Renal cortex interstitium (tissue), 11 donors: Measurements from ENCODE around the gene PCDHGA1. TPM values are rescaled to one million over a fixed set of nuclear protein-coding genes. Genes with fewer than 3 reads are reported as not detected.
A peak's percentile ranks its signal among the peaks of the same experiment; 100 is the strongest.
"Not testable (repeated sequence)": the region's sequence is repeated elsewhere in the genome, so short reads cannot be mapped to it uniquely, and the experiment has no call there.

Experiments
- DNase-seq, 11 donors: peaks; one replicate each; pipeline ENCODE4 v3.0.0-alpha.2; 2013; ENCODE audit warnings: low read depth in 9 of 11, low spot score in 4 of 11; ENCODE audit errors: extremely low read depth in 1 of 11
- polyA plus RNA-seq, 3 donors: library from polyadenylated mRNA; unstranded; fragments of 120-200 nt; gene quantifications; one replicate each; pipeline ENCODE4 v1.2.1, GENCODE V29; 2013; ENCODE audit not compliant: insufficient read length in 3 of 3

Gene PCDHGA1
- polyA plus RNA-seq, 3 donors: 0.92 to 1.2 (median 1.0) TPM

GRCh38 chr5:141422742-141423291 is 92.5 kb downstream of the PCDHGA1 start:
- no peak for DNase-seq

GRCh38 chr5:141427783-141428426 is 97.6 kb downstream of the PCDHGA1 start:
- DNase-seq: no peak

- DNase-seq: peak in 1 of 11 donors; percentile 11
Observed at GRCh38 chr5:141430332-141431113, 100.2 kb downstream of the PCDHGA1 start, which contains the start of gene PCDHGA12. TSS of gene PCDHGA12 (plus strand) at chr5:141430507. CDS start at chr5:141430760, 253 bp downstream.

- DNase-seq: no peak
Observed at GRCh38 chr5:141431286-141431685, 101.0 kb downstream of the PCDHGA1 start.

GRCh38 chr5:141432308-141432707 is 102.0 kb downstream of the PCDHGA1 start:
- DNase-seq: not testable (repeated sequence)

GRCh38 chr5:141432726-141433125 is 102.4 kb downstream of the PCDHGA1 start:
- DNase-seq: not testable (repeated sequence)

- DNase-seq: no peak
Observed at GRCh38 chr5:141434006-141434405, 103.7 kb downstream of the PCDHGA1 start.

- DNase-seq: no peak
Observed at GRCh38 chr5:141437221-141437620, 106.9 kb downstream of the PCDHGA1 start.

GRCh38 chr5:141439411-141440141 is 109.3 kb downstream of the PCDHGA1 start:
- no peak for DNase-seq

GRCh38 chr5:141440341-141440740 is 110.0 kb downstream of the PCDHGA1 start:
- no peak for DNase-seq

- DNase-seq: no peak
Observed at GRCh38 chr5:141441571-141442170, 111.4 kb downstream of the PCDHGA1 start.

- no peak for DNase-seq
Observed at GRCh38 chr5:141465351-141465750, 135.0 kb downstream of the PCDHGA1 start.

GRCh38 chr5:141475625-141476131 is 145.4 kb downstream of the PCDHGA1 start, which contains the start of gene PCDHGC3:
TSS of gene PCDHGC3 (plus strand) at chr5:141475966. CDS start at chr5:141476117, 151 bp downstream.
- peak; percentile 78 to 93 (median 87) for DNase-seq

GRCh38 chr5:141476132-141476911 is 146.0 kb downstream of the PCDHGA1 start:
- DNase-seq: peak in 9 of 11 donors; percentile 70 to 85 (median 78)

- no peak for DNase-seq
Observed at GRCh38 chr5:141477044-141477575, 146.8 kb downstream of the PCDHGA1 start.

- no peak for DNase-seq
Observed at GRCh38 chr5:141477815-141478214, 147.5 kb downstream of the PCDHGA1 start.

- peak in 1 of 11 donors; percentile 52 for DNase-seq
Observed at GRCh38 chr5:141478321-141478945, 148.1 kb downstream of the PCDHGA1 start.
